K562 (cell line): ENCODE measurements around the gene SLC40A1. TPM values are rescaled to one million over a fixed set of nuclear protein-coding genes. Genes with fewer than 3 reads are reported as not detected.

Experiments used
- ATAC-seq: fragments of 200-7000 bp; cut with Tn5 transposase; 3 replicates; pipeline ENCODE4 v1.9.1; 2020; ENCODE audit warnings: moderate library complexity
- BruUV-seq: library from RNA; stranded (reverse); fragments of 400-500 nt; replicated peaks from 2 replicates; lab custom pipeline; 2021; lab: Mats Ljungman, UMichigan
- CTCF ChIA-PET: fragments of 300-600 bp; formaldehyde crosslinking; extraction: SDS; loops from one replicate; lab custom pipeline; 2021; ENCODE audit warnings: low intra/inter-chr PET ratio; lab: Yijun Ruan, JAX
- POLR2A ChIA-PET: fragments of 300-600, 350-650 bp; sonication (Branson Sonifier 250); formaldehyde crosslinking; extraction: SDS; loops from one replicate; lab custom pipeline; 2021; ENCODE audit warnings: antibody characterized with exemption, inconsistent platforms; lab: Yijun Ruan, JAX
- DNase-seq, 4 experiments: peaks; one replicate each; pipeline versions ENCODE4 v3.0.0 to v3.0.0-alpha.2; 2011 to 2018; ENCODE audit warnings: low spot score in 3 of 4, mixed read lengths in 3 of 4; ENCODE audit errors: extremely low read depth in 1 of 4
- FAIRE-seq: peaks from 2 replicates; lab custom pipeline; 2011; peaks lifted over from hg19 to GRCh38; lab: Jason Lieb, UNC
- H2AFZ ChIP-seq: 2 replicates; pipeline ENCODE4 v1.6.0; 2011; ENCODE audit warnings: low read depth, low read length, control low read depth, inconsistent platforms
- H3K27ac ChIP-seq: fragments of 200-600 bp; 3 replicates; pipeline ENCODE4 v1.8.0; 2011; ENCODE audit warnings: low read depth, mild to moderate bottlenecking, control low read depth, inconsistent platforms, low read length, moderate library complexity, mixed read lengths; ENCODE audit errors: extremely low read depth
- H3K27me3 ChIP-seq, 2 experiments: fragments of 300-600 bp in 1 of 2; 2 replicates in 1 of 2; 3 replicates in 1 of 2; pipeline versions ENCODE4 v1.6.0 to v1.8.0; 2011; ENCODE audit warnings: inconsistent platforms in 2 of 2, low read length in 2 of 2, mild to moderate bottlenecking in 1 of 2, mixed read lengths in 1 of 2, moderate library complexity in 1 of 2; ENCODE audit not compliant: control insufficient read depth in 2 of 2, insufficient read depth in 2 of 2
- H3K36me3 ChIP-seq: fragments of 300-600 bp; 3 replicates; pipeline ENCODE4 v1.8.0; 2011; ENCODE audit warnings: mild to moderate bottlenecking, low read length, inconsistent platforms; ENCODE audit not compliant: control insufficient read depth, insufficient read depth
- H3K4me1 ChIP-seq, 2 experiments: fragments of 200-600 bp in 1 of 2; replicated peaks in 1 of 2; 2 replicates in 1 of 2; 3 replicates in 1 of 2; pipeline versions ENCODE4 v1.5.1 to v1.8.0; 2011; ENCODE audit warnings: inconsistent platforms in 2 of 2, low read length in 2 of 2, mild to moderate bottlenecking in 1 of 2, mixed read lengths in 1 of 2, moderate library complexity in 1 of 2; ENCODE audit not compliant: control insufficient read depth in 2 of 2, insufficient read depth in 2 of 2
- H3K4me2 ChIP-seq: 2 replicates; pipeline ENCODE4 v1.6.1; 2011; ENCODE audit warnings: low read length, control low read depth, inconsistent platforms, mixed read lengths; ENCODE audit not compliant: insufficient read depth
- H3K4me3 ChIP-seq: fragments of 200-600 bp; sonication (generic), shearing (Covaris generic); 2 replicates; pipeline ENCODE4 v1.5.1; 2016; ENCODE audit warnings: control low read depth, inconsistent platforms
- H3K79me2 ChIP-seq: fragments of 200-600 bp; 3 replicates; pipeline ENCODE4 v1.8.0; 2011; ENCODE audit warnings: low read length, inconsistent platforms; ENCODE audit not compliant: control insufficient read depth, insufficient read depth
- H3K9ac ChIP-seq, 2 experiments: 2 replicates each; pipeline versions ENCODE4 v1.6.0 to v1.6.1; 2011; ENCODE audit warnings: low read depth in 2 of 2, low read length in 2 of 2, control low read depth in 1 of 2, inconsistent platforms in 1 of 2, mild to moderate bottlenecking in 1 of 2, mixed read lengths in 1 of 2; ENCODE audit not compliant: insufficient read depth in 1 of 2
- H3K9me1 ChIP-seq: one replicate; pipeline ENCODE4 v1.6.0; 2011; ENCODE audit warnings: inconsistent platforms, mild to moderate bottlenecking, low read length, moderate library complexity; ENCODE audit not compliant: control insufficient read depth, insufficient read depth
- H3K9me3 ChIP-seq: replicated peaks from 2 replicates; pipeline ENCODE4 v1.5.1; 2011; ENCODE audit warnings: low read depth, low read length, inconsistent platforms; ENCODE audit not compliant: control insufficient read depth, insufficient read depth
- H4K20me1 ChIP-seq: replicated peaks from 2 replicates; pipeline ENCODE4 v1.6.1; 2011; ENCODE audit warnings: low read length, inconsistent platforms, mixed read lengths; ENCODE audit not compliant: control insufficient read depth, insufficient read depth
- ZNF586 ChIP-seq: fragments of 450-650 bp; formaldehyde crosslinking; conservative IDR thresholded peaks from 2 replicates; pipeline ENCODE4 v1.4.0; 2020; ENCODE audit warnings: mild to moderate bottlenecking, moderate library complexity
- ZNF655 ChIP-seq: fragments of 250-450 bp; sonication (Bioruptor Pico); IDR thresholded peaks from 2 replicates; pipeline ENCODE4 v1.5.0; 2021
- WGBS: fragments of 100-300 bp; shearing (Covaris generic); methylation state at CpG from one replicate; pipeline ENCODE4 v1.1.6; 2016; ENCODE audit warnings: low coverage, mixed read lengths; ENCODE audit not compliant: insufficient coverage; ENCODE audit errors: missing lambda C conversion rate; 5-methylcytosine and 5-hydroxymethylcytosine counted together
- in situ Hi-C: fragments of 300-500 bp; cut with MboI; formaldehyde crosslinking; loops from 4 replicates; pipeline ENCODE4 v1.15.0; 2018; ENCODE audit warnings: inconsistent platforms, mixed read lengths
- intact Hi-C: fragments of 100-400 bp; cut with micrococcal nuclease; formaldehyde crosslinking; loops from 2 replicates; pipeline ENCODE4 v1.14.2; 2022
- polyA plus RNA-seq, 8 experiments: library from polyadenylated mRNA; depleted of rRNA in 4 of 8; stranded (reverse) in 5 of 8; unstranded in 3 of 8; fragments of >200 nt; fragmentation: Nextera tagmentation in 2 of 8; fragmentation: Illumina TruSeq in 1 of 8; extraction: Ambion mirVana in 2 of 8; extraction: Trizol in 1 of 8; gene quantifications; 2 replicates each; pipeline versions ENCODE4 v1.2.1 to v1.2.3, GENCODE V29; 2011 to 2014; ENCODE audit warnings: inconsistent platforms in 1 of 8, missing spikeins in 1 of 8
- total RNA-seq, 7 experiments: library from RNA; depleted of rRNA in 6 of 7; stranded (reverse); fragments of >200 nt in 6 of 7; fragmentation: Illumina TruSeq in 2 of 7; extraction: Trizol in 2 of 7; gene quantifications; 2 replicates each; pipeline versions ENCODE4 v1.2.1 to v1.2.3, GENCODE V29; 2011 to 2021; ENCODE audit warnings: low replicate concordance in 1 of 7
- TF ChIP-seq, protein P1 (sequence below), 2 experiments: fragments of 450-650 bp; formaldehyde crosslinking in 1 of 2; IDR thresholded peaks; 2 replicates each; pipeline versions ENCODE4 v1.4.0 to v1.6.1; 2014 to 2020; ENCODE audit warnings: mild to moderate bottlenecking in 2 of 2, borderline replicate concordance in 1 of 2, low read depth in 1 of 2
- TF ChIP-seq, protein P2 (sequence below): fragments of 450-650 bp; conservative IDR thresholded peaks from 2 replicates; pipeline ENCODE4 v1.6.1; 2016; ENCODE audit warnings: missing genetic modification characterization, low read depth, mild to moderate bottlenecking, control low read depth, missing compliant biosample characterization
- TF ChIP-seq, protein P3 (sequence below): sonication (generic); IDR thresholded peaks from 2 replicates; pipeline ENCODE4 v1.6.1; 2016

The SLC40A1 gene
- total and polyA plus RNA-seq, 9 of the 15 experiments (the other 6 are each of a cell fraction or from before 2014, with no cell fraction given) = 42.2 to 95.9 (median 54.9) TPM

DNA sequence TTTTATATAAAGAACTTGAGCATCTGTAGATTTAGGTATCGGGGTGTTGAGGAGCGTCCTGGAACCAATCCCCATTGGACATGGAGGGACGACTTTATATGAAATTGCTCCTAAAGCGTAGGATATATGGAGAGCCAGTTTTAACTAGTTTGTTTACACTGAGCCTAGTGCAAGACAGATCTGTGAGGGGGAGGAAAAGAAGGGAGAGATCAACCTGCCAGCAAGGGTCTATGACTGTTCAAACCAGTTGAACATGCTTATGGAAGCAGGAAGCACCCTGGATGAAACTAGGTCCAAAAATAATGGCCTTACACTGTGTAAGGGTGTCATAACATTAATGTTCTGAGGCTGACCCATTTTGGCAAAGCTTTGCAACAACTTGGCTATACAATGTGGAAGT, 34.0 kb upstream of the SLC40A1 start:
- intact Hi-C loops = no loop called here
- CTCF ChIA-PET = no interaction called here
- H3K4me3 ChIP-seq = no peak overlapping the region
- in situ Hi-C loops = no loop called here
- H3K27me3 ChIP-seq = no peaks in the 10 kb centered on the region
- peak overlapping the region; percentile 21; the same call in 1 of the 2 replicates for H3K4me2 ChIP-seq
- WGBS = 72% methylated on average over 4 of the region's 4 CpGs
- FAIRE-seq = peak; percentile 51
- peak overlapping the region; percentile 89 for H2AFZ ChIP-seq
- no TSS peak for BruUV-seq
- no peaks in the 10 kb centered on the region for H3K9me1 ChIP-seq
- no peak for DNase-seq
- H3K79me2 ChIP-seq = no peaks in the 10 kb centered on the region
- H3K9me3 ChIP-seq = no peaks in the 10 kb centered on the region
- H4K20me1 ChIP-seq = no peaks in the 10 kb centered on the region
- H3K4me1 ChIP-seq = peaks cover 7 to 37% of the 10 kb centered on the region in 2 experiments; a peak in 4 of 5 replicates
- TF ChIP-seq, protein P1, sequence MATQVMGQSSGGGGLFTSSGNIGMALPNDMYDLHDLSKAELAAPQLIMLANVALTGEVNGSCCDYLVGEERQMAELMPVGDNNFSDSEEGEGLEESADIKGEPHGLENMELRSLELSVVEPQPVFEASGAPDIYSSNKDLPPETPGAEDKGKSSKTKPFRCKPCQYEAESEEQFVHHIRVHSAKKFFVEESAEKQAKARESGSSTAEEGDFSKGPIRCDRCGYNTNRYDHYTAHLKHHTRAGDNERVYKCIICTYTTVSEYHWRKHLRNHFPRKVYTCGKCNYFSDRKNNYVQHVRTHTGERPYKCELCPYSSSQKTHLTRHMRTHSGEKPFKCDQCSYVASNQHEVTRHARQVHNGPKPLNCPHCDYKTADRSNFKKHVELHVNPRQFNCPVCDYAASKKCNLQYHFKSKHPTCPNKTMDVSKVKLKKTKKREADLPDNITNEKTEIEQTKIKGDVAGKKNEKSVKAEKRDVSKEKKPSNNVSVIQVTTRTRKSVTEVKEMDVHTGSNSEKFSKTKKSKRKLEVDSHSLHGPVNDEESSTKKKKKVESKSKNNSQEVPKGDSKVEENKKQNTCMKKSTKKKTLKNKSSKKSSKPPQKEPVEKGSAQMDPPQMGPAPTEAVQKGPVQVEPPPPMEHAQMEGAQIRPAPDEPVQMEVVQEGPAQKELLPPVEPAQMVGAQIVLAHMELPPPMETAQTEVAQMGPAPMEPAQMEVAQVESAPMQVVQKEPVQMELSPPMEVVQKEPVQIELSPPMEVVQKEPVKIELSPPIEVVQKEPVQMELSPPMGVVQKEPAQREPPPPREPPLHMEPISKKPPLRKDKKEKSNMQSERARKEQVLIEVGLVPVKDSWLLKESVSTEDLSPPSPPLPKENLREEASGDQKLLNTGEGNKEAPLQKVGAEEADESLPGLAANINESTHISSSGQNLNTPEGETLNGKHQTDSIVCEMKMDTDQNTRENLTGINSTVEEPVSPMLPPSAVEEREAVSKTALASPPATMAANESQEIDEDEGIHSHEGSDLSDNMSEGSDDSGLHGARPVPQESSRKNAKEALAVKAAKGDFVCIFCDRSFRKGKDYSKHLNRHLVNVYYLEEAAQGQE (IDR thresholded peaks at IDR 0.05; ENCODE audit: borderline replicate concordance) = peak; percentile 30; the same call in 1 of the 2 replicates
- TF ChIP-seq, protein P1 (CRISPR knock-in tag; IDR thresholded peaks at IDR 0.05; ENCODE audit: low read depth) = no peak
- TF ChIP-seq, protein P2, sequence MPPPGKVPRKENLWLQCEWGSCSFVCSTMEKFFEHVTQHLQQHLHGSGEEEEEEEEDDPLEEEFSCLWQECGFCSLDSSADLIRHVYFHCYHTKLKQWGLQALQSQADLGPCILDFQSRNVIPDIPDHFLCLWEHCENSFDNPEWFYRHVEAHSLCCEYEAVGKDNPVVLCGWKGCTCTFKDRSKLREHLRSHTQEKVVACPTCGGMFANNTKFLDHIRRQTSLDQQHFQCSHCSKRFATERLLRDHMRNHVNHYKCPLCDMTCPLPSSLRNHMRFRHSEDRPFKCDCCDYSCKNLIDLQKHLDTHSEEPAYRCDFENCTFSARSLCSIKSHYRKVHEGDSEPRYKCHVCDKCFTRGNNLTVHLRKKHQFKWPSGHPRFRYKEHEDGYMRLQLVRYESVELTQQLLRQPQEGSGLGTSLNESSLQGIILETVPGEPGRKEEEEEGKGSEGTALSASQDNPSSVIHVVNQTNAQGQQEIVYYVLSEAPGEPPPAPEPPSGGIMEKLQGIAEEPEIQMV (tag) = no peak
- no peak for TF ChIP-seq ZNF655 (CRISPR knock-in tag)
- TF ChIP-seq ZNF586 = no peak
- TF ChIP-seq, protein P3, sequence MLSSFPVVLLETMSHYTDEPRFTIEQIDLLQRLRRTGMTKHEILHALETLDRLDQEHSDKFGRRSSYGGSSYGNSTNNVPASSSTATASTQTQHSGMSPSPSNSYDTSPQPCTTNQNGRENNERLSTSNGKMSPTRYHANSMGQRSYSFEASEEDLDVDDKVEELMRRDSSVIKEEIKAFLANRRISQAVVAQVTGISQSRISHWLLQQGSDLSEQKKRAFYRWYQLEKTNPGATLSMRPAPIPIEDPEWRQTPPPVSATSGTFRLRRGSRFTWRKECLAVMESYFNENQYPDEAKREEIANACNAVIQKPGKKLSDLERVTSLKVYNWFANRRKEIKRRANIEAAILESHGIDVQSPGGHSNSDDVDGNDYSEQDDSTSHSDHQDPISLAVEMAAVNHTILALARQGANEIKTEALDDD = peak; percentile 64; the same call in 1 of the 2 replicates
- TF ChIP-seq, all 486 proteins: peak for 2
- no peaks in the 10 kb centered on the region for H3K36me3 ChIP-seq
- no peak overlapping the region for H3K9ac ChIP-seq
- ATAC-seq = peak; percentile 42
- POLR2A ChIA-PET = interaction anchor here (0.7 kb wide), 1 partner anchor 41 kb away, joined by 3 read pairs; no protein-coding TSS in a partner anchor
- H3K27ac ChIP-seq = peak overlapping the region; percentile 79; the same call in 2 of the 3 replicates
